ENCODE results near the gene DGCR2.
"Not testable (repeated sequence)": the region's sequence is repeated elsewhere in the genome, so short reads cannot be mapped to it uniquely, and the experiment has no call there.

GRCh38 chr22:19024956-19025489 lies 97.2 kb downstream of the DGCR2 start:
- not testable (repeated sequence) for TF ChIP-seq POLR2A (IDR thresholded peaks at IDR 0.05; ENCODE audit: low read length); GATA1 (IDR thresholded peaks at IDR 0.05; ENCODE audit: low read depth, low read length)

Data from erythroblast (primary cell).